Suprapubic skin (tissue), 4 donors: ENCODE measurements around the gene ZMAT1.
"Not testable (repeated sequence)": the region's sequence is repeated elsewhere in the genome, so short reads cannot be mapped to it uniquely, and the experiment has no call there.

Experiments
- CTCF ChIP-seq, 2 donors: fragments of 200-600 bp in 1 of 2; fragments of 450-650 bp in 1 of 2; sonication (generic) in 1 of 2; IDR thresholded peaks; one replicate each; pipeline ENCODE4 v1.5.1; 2016 to 2019; ENCODE audit warnings: antibody characterized with exemption in 2 of 2, mild to moderate bottlenecking in 1 of 2, moderate library complexity in 1 of 2
- POLR2A ChIP-seq, 2 donors: fragments of 450-650 bp; IDR thresholded peaks; one replicate each; pipeline ENCODE4 v1.6.1; 2017; ENCODE audit warnings: antibody characterized with exemption in 2 of 2, mild to moderate bottlenecking in 2 of 2, moderate library complexity in 2 of 2
- POLR2AphosphoS5 ChIP-seq, 3 donors: sonication (generic); formaldehyde crosslinking; IDR thresholded peaks; one replicate each; pipeline ENCODE4 v1.6.1; 2017; ENCODE audit warnings: antibody characterized with exemption in 3 of 3

- TF ChIP-seq CTCF, POLR2A, POLR2AphosphoS5 (IDR thresholded peaks at IDR 0.05): not testable (repeated sequence)
Measured at GRCh38 chrX:101964923-101965539, 33.2 kb upstream of the ZMAT1 start.
